Astrocyte (in vitro differentiated cells and primary cell): ENCODE data around the gene BANF2. TPM values are rescaled to one million over a fixed set of nuclear protein-coding genes. Genes with fewer than 3 reads are reported as not detected.

ENCODE experiments used
- DNase-seq: peaks from one replicate; pipeline ENCODE4 v3.0.0-alpha.2; 2010; ENCODE audit warnings: low read depth
- FAIRE-seq: peaks from 2 replicates; lab custom pipeline; 2011; peaks lifted over from hg19 to GRCh38; lab: Jason Lieb, UNC
- H2AFZ ChIP-seq: 2 replicates; pipeline ENCODE4 v1.6.0; 2012; ENCODE audit warnings: low read depth, low read length, inconsistent platforms
- H3K27ac ChIP-seq: 2 replicates; pipeline ENCODE4 v1.5.1; 2011; ENCODE audit warnings: low read depth, low read length, inconsistent platforms
- H3K27me3 ChIP-seq: 2 replicates; pipeline ENCODE4 v1.6.0; 2011; ENCODE audit warnings: low read length, inconsistent platforms; ENCODE audit not compliant: insufficient read depth
- H3K36me3 ChIP-seq: 2 replicates; pipeline ENCODE4 v1.5.1; 2011; ENCODE audit warnings: low read length, inconsistent platforms; ENCODE audit not compliant: insufficient read depth
- H3K4me1 ChIP-seq: 2 replicates; pipeline ENCODE4 v1.5.1; 2011; ENCODE audit warnings: low read length, inconsistent platforms; ENCODE audit not compliant: insufficient read depth
- H3K4me2 ChIP-seq: 2 replicates; pipeline ENCODE4 v1.6.0; 2012; ENCODE audit warnings: low read length, inconsistent platforms
- H3K4me3 ChIP-seq: 2 replicates; pipeline ENCODE4 v1.5.1; 2011; ENCODE audit warnings: low read depth, mild to moderate bottlenecking, low read length, inconsistent platforms; ENCODE audit not compliant: insufficient read depth
- H3K79me2 ChIP-seq: 2 replicates; pipeline ENCODE4 v1.6.0; 2012; ENCODE audit warnings: mild to moderate bottlenecking, low read length, inconsistent platforms; ENCODE audit not compliant: insufficient read depth
- H3K9ac ChIP-seq: 2 replicates; pipeline ENCODE4 v1.6.0; 2012; ENCODE audit warnings: mild to moderate bottlenecking, low read length, inconsistent platforms
- H3K9me3 ChIP-seq: 2 replicates; pipeline ENCODE4 v1.5.1; 2012; ENCODE audit warnings: low read depth, mild to moderate bottlenecking, low read length, inconsistent platforms; ENCODE audit not compliant: insufficient read depth
- H4K20me1 ChIP-seq: 2 replicates; pipeline ENCODE4 v1.6.0; 2012; ENCODE audit warnings: low read length, inconsistent platforms; ENCODE audit not compliant: insufficient read depth
- H3K27ac Mint-ChIP-seq: one replicate; pipeline ENCODE4 v1.8.0; 2021; ENCODE audit warnings: mild to moderate bottlenecking, mixed read lengths; ENCODE audit not compliant: unreplicated experiment
- H3K27me3 Mint-ChIP-seq: one replicate; pipeline ENCODE4 v1.8.0; 2021; ENCODE audit warnings: low read depth, mixed read lengths; ENCODE audit not compliant: unreplicated experiment
- H3K36me3 Mint-ChIP-seq: one replicate; pipeline ENCODE4 v1.8.0; 2021; ENCODE audit warnings: low read depth, mixed read lengths; ENCODE audit not compliant: unreplicated experiment
- H3K4me1 Mint-ChIP-seq: one replicate; pipeline ENCODE4 v1.8.0; 2021; ENCODE audit warnings: low read depth, mixed read lengths; ENCODE audit not compliant: unreplicated experiment
- H3K4me3 Mint-ChIP-seq: one replicate; pipeline ENCODE4 v1.8.0; 2021; ENCODE audit warnings: mild to moderate bottlenecking, moderate library complexity, mixed read lengths; ENCODE audit not compliant: unreplicated experiment
- H3K9me3 Mint-ChIP-seq: one replicate; pipeline ENCODE4 v1.8.0; 2021; ENCODE audit warnings: mild to moderate bottlenecking, mixed read lengths; ENCODE audit not compliant: unreplicated experiment
- CTCF ChIP-seq: IDR thresholded peaks from 2 replicates; pipeline ENCODE4 v1.5.1; 2011; ENCODE audit warnings: low read depth, mild to moderate bottlenecking, inconsistent platforms, low read length, moderate library complexity; ENCODE audit not compliant: insufficient read depth
- EZH2 ChIP-seq: IDR thresholded peaks from 2 replicates; pipeline ENCODE4 v1.6.1; 2012; ENCODE audit warnings: mild to moderate bottlenecking, low read length, inconsistent platforms; ENCODE audit not compliant: insufficient read depth
- total RNA-seq: library from RNA; stranded (reverse); gene quantifications from 2 replicates; pipeline ENCODE4 v1.2.1, GENCODE V29; 2021

The BANF2 gene
- total RNA-seq, 1 donor from 2014 or later: not detected

- H3K4me2 ChIP-seq: no peak overlapping the region
- no peak for TF ChIP-seq CTCF
- TF ChIP-seq EZH2: no peak
- FAIRE-seq: no peak
Observed at GRCh38 chr20:17765017-17765416, 65.3 kb downstream of the BANF2 start.

DNA sequence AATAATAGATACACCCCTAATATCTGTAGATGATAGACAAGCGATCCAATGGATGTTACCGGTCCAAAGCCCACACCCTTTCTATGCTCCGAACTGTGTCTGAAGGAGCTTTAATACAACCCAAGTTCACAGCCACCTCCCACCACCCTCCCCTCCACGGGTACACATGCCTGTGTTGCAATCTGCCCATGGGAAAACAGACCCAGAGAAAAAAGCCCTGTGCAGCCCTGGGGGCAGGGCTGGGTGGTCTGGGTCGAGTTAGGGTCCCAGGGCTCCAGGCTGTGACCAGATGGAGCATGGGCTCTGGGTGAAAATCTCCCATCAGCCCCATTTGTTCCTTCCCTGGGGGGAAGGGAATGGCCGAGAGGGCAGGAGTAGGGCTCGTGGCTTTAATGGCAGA lies 65.8 kb downstream of the BANF2 start:
- Histone ChIP-seq H2AFZ (no peak overlapping the region), H3K79me2 (no peaks in the 10 kb centered on the region), H3K4me1 (no peaks in the 10 kb centered on the region), H3K36me3 (no peaks in the 10 kb centered on the region), H3K4me2 (no peak overlapping the region), H3K27ac (no peak overlapping the region), H3K9me3 (no peaks in the 10 kb centered on the region), H3K9ac (no peak overlapping the region), H4K20me1 (no peaks in the 10 kb centered on the region), H3K27me3 (no peaks in the 10 kb centered on the region), H3K4me3 (no peak overlapping the region)
- H3K4me3 Mint-ChIP-seq: no peak overlapping the region
- DNase-seq (no peak), FAIRE-seq (no peak)
- TF ChIP-seq EZH2 (no peak), CTCF (no peak)
- no peaks in the 10 kb centered on the region for H3K4me1 Mint-ChIP-seq
- H3K36me3 Mint-ChIP-seq: no peaks in the 10 kb centered on the region
- H3K9me3 Mint-ChIP-seq: no peaks in the 10 kb centered on the region
- H3K27ac Mint-ChIP-seq: no peak overlapping the region
- H3K27me3 Mint-ChIP-seq: peaks cover 12% of the 10 kb centered on the region

More at GRCh38 chr20:17765017-17765416, 65.3 kb downstream of the BANF2 start:
- Histone ChIP-seq H3K79me2 (no peaks in the 10 kb centered on the region), H3K27ac (no peak overlapping the region), H2AFZ (no peak overlapping the region), H3K36me3 (no peaks in the 10 kb centered on the region), H3K27me3 (no peaks in the 10 kb centered on the region), H3K4me1 (no peaks in the 10 kb centered on the region), H3K9ac (no peak overlapping the region), H3K9me3 (no peaks in the 10 kb centered on the region), H4K20me1 (no peaks in the 10 kb centered on the region), H3K4me3 (no peak overlapping the region)
- H3K9me3 Mint-ChIP-seq: no peaks in the 10 kb centered on the region
- no peak overlapping the region for H3K27ac Mint-ChIP-seq
- no peaks in the 10 kb centered on the region for H3K4me1 Mint-ChIP-seq
- H3K36me3 Mint-ChIP-seq: no peaks in the 10 kb centered on the region
- DNase-seq: no peak
- no peak overlapping the region for H3K4me3 Mint-ChIP-seq
- H3K27me3 Mint-ChIP-seq: peaks cover 12% of the 10 kb centered on the region

GRCh38 chr20:17766226-17766625 lies 66.5 kb downstream of the BANF2 start:
- TF ChIP-seq EZH2: no peak
- TF ChIP-seq CTCF: no peak
- H3K9me3 Mint-ChIP-seq: no peaks in the 10 kb centered on the region
- peaks cover 15% of the 10 kb centered on the region for H3K27me3 Mint-ChIP-seq
- H3K4me3 Mint-ChIP-seq: no peak overlapping the region
- Histone ChIP-seq H3K4me1 (peaks cover 1% of the 10 kb centered on the region), H3K27me3 (no peaks in the 10 kb centered on the region), H3K36me3 (no peaks in the 10 kb centered on the region), H3K27ac (no peak overlapping the region), H3K9me3 (no peaks in the 10 kb centered on the region), H3K4me2 (no peak overlapping the region), H2AFZ (no peak overlapping the region), H4K20me1 (no peaks in the 10 kb centered on the region), H3K9ac (no peak overlapping the region), H3K79me2 (no peaks in the 10 kb centered on the region), H3K4me3 (no peak overlapping the region)
- H3K27ac Mint-ChIP-seq: no peak overlapping the region
- H3K36me3 Mint-ChIP-seq: no peaks in the 10 kb centered on the region
- DNase-seq (no peak), FAIRE-seq (no peak)
- peaks cover 2% of the 10 kb centered on the region for H3K4me1 Mint-ChIP-seq
